Testis (tissue), 3 donors: ENCODE measurements around the gene ANTXRL. TPM values are rescaled to one million over a fixed set of nuclear protein-coding genes. Genes with fewer than 3 reads are reported as not detected.
"Not testable (repeated sequence)": the region's sequence is repeated elsewhere in the genome, so short reads cannot be mapped to it uniquely, and the experiment has no call there.

Experiments used
- DNase-seq: peaks from one replicate; pipeline ENCODE4 v3.0.0-alpha.2; 2019
- H3K27ac ChIP-seq, 2 donors: fragments of 200-600 bp; sonication (generic); one replicate each; pipeline ENCODE4 v1.5.1; 2019
- H3K27me3 ChIP-seq: fragments of 200-600 bp; sonication (generic); one replicate; pipeline ENCODE4 v1.5.1; 2019
- H3K36me3 ChIP-seq: fragments of 200-600 bp; sonication (generic); one replicate; pipeline ENCODE4 v1.5.1; 2017; ENCODE audit warnings: low read depth; ENCODE audit errors: missing control alignments
- H3K4me1 ChIP-seq: fragments of 200-600 bp; sonication (generic); one replicate; pipeline ENCODE4 v1.5.1; 2019
- H3K4me3 ChIP-seq, 2 donors: fragments of 200-600 bp; sonication (generic); one replicate each; pipeline ENCODE4 v1.5.1; 2017 to 2019
- H3K9me3 ChIP-seq: fragments of 200-600 bp; sonication (generic); one replicate; pipeline ENCODE4 v1.5.1; 2017
- CTCF ChIP-seq, 3 experiments: fragments of 450-650 bp in 2 of 3; fragments of 200-600 bp in 1 of 3; sonication (generic) in 1 of 3; IDR thresholded peaks; one replicate each; pipeline ENCODE4 v1.5.1; 2016 to 2019; ENCODE audit warnings: antibody characterized with exemption in 3 of 3, mild to moderate bottlenecking in 2 of 3, moderate library complexity in 1 of 3
- POLR2A ChIP-seq: fragments of 450-650 bp; IDR thresholded peaks from one replicate; pipeline ENCODE4 v1.6.1; 2017; ENCODE audit warnings: antibody characterized with exemption, mild to moderate bottlenecking, moderate library complexity
- WGBS, 2 donors: methylation state at CpG; one replicate each; pipeline ENCODE4 v1.1.5; 2018; 5-methylcytosine and 5-hydroxymethylcytosine counted together
- intact Hi-C: fragments of 100-400 bp; cut with DNase I; formaldehyde crosslinking; loops from one replicate; pipeline ENCODE4 v1.15.1; 2023; ENCODE audit warnings: low total_unique reads
- polyA plus RNA-seq: library from polyadenylated mRNA; stranded (reverse); fragments of 350-450 nt; fragmentation: Illumina TruSeq; extraction: RNeasy Lipid Tissue Mini Kit (QIAGEN cat#74804); gene quantifications from one replicate; pipeline ENCODE4 v1.2.3, GENCODE V29; 2014; ENCODE audit warnings: low read depth, low replicate concordance; ENCODE audit not compliant: insufficient read depth
- total RNA-seq, 2 donors: library from RNA; depleted of rRNA; stranded (reverse); fragments of >200 nt; gene quantifications; one replicate each; pipeline ENCODE4 v1.2.3, GENCODE V29; 2016

ANTXRL gene
- total and polyA plus RNA-seq, 3 donors from 2014 or later: 10.7 to 26.5 (median 23.7) TPM

- TF ChIP-seq CTCF (IDR thresholded peaks at IDR 0.05) (no peak), POLR2A (no peak)
- Histone ChIP-seq H3K36me3 (no peaks in the 10 kb centered on the region), H3K4me1 (no peaks in the 10 kb centered on the region), H3K4me3 (no peak overlapping the region), H3K9me3 (no peaks in the 10 kb centered on the region), H3K27ac (no peak overlapping the region), H3K27me3 (no peaks in the 10 kb centered on the region)
- intact Hi-C loops: no loop called here
- WGBS, 2 donors: 77% methylated on average over 8 to 10 of the region's 10 CpGs
- peak; percentile 9 for DNase-seq
Observed at GRCh38 chr10:46248651-46249146, 38.1 kb upstream of the ANTXRL start.

- H3K4me3 ChIP-seq, H3K4me1 ChIP-seq, H3K36me3 ChIP-seq, H3K27ac ChIP-seq, H3K9me3 ChIP-seq, intact Hi-C loops, H3K27me3 ChIP-seq: not testable (repeated sequence)
- peak; percentile 1 for DNase-seq
- WGBS, 2 donors: 88 to 100% methylated on average over 5 to 6 of the region's 9 CpGs
Observed at GRCh38 chr10:46249617-46250344, 37.0 kb upstream of the ANTXRL start.

- Histone ChIP-seq H3K27ac (no peak overlapping the region), H3K9me3 (no peaks in the 10 kb centered on the region), H3K4me1 (no peaks in the 10 kb centered on the region), H3K36me3 (no peaks in the 10 kb centered on the region), H3K4me3 (no peak overlapping the region), H3K27me3 (no peaks in the 10 kb centered on the region)
- WGBS, 2 donors: 89 to 96% methylated on average over 5 of the region's 5 CpGs
- peak; percentile 2 for DNase-seq
- intact Hi-C loops: no loop called here
- no peak for TF ChIP-seq CTCF (IDR thresholded peaks at IDR 0.05)
- no peak for TF ChIP-seq POLR2A
Observed at GRCh38 chr10:46250481-46250880, 36.3 kb upstream of the ANTXRL start.

GRCh38 chr10:46250898-46251856 lies 35.6 kb upstream of the ANTXRL start:
- 84 to 92% methylated on average over 4 to 9 of the region's 9 CpGs for WGBS, 2 donors
- H3K36me3 ChIP-seq: no peaks in the 10 kb centered on the region
- intact Hi-C loops: no loop called here
- peak; percentile 9 for DNase-seq
- TF ChIP-seq POLR2A (no peak), CTCF (IDR thresholded peaks at IDR 0.05) (no peak)
- H3K27me3 ChIP-seq: no peaks in the 10 kb centered on the region
- H3K4me1 ChIP-seq: peaks cover 3% of the 10 kb centered on the region
- no peak overlapping the region for H3K27ac ChIP-seq
- no peaks in the 10 kb centered on the region for H3K9me3 ChIP-seq
- H3K4me3 ChIP-seq: no peak overlapping the region
